AG08395 (cell line): Measurements from ENCODE around the gene FOXP3.

Experiments
- DNase-seq: peaks from one replicate; pipeline ENCODE4 v3.0.0; 2012; ENCODE audit warnings: mixed read lengths, low spot score

The FOXP3 gene

GRCh38 chrX:49273181-49273727 lies 8.7 kb upstream of the FOXP3 start:
- no peak for DNase-seq

GRCh38 chrX:49272421-49272820 lies 7.9 kb upstream of the FOXP3 start:
- no peak for DNase-seq

- no peak for DNase-seq
Observed at GRCh38 chrX:49271341-49271740, 6.8 kb upstream of the FOXP3 start.

GRCh38 chrX:49270249-49270921 lies 5.9 kb upstream of the FOXP3 start:
- no peak for DNase-seq

GRCh38 chrX:49269767-49270248 lies 5.3 kb upstream of the FOXP3 start, which contains the start of gene PPP1R3F:
PPP1R3F (plus strand) TSS chrX:49269793; CDS start chrX:49269870, 77 bp downstream.
- DNase-seq = no peak

GRCh38 chrX:49269010-49269766 lies 4.7 kb upstream of the FOXP3 start:
- DNase-seq = peak; percentile 96

- DNase-seq = no peak
Observed at GRCh38 chrX:49268702-49269009, 4.1 kb upstream of the FOXP3 start.

- no peak for DNase-seq
Observed at GRCh38 chrX:49266523-49267445, 2.3 kb upstream of the FOXP3 start.

GRCh38 chrX:49263631-49264030 lies 879 bp downstream of the FOXP3 start:
- DNase-seq = no peak

- DNase-seq = no peak
Observed at GRCh38 chrX:49262603-49263002, 1.9 kb downstream of the FOXP3 start.

- DNase-seq = no peak
Observed at GRCh38 chrX:49260221-49260985, 4.1 kb downstream of the FOXP3 start.

- DNase-seq = no peak
Observed at GRCh38 chrX:49258749-49259124, 5.8 kb downstream of the FOXP3 start.

GRCh38 chrX:49257846-49258748 lies 6.4 kb downstream of the FOXP3 start:
- DNase-seq = no peak

- no peak for DNase-seq
Observed at GRCh38 chrX:49257074-49257790, 7.3 kb downstream of the FOXP3 start.

- no peak for DNase-seq
Observed at GRCh38 chrX:49256268-49256995, 8.1 kb downstream of the FOXP3 start.

- DNase-seq = no peak
Observed at GRCh38 chrX:49254639-49255038, 9.9 kb downstream of the FOXP3 start.

- no peak for DNase-seq
Observed at GRCh38 chrX:49251325-49251724, 13.2 kb downstream of the FOXP3 start.

GRCh38 chrX:49250578-49250977 lies 13.9 kb downstream of the FOXP3 start:
- DNase-seq = no peak

- no peak for DNase-seq
Observed at GRCh38 chrX:49250066-49250465, 14.4 kb downstream of the FOXP3 start.
